ENCODE data around the gene SPTBN1. TPM values are rescaled to one million over a fixed set of nuclear protein-coding genes. Genes with fewer than 3 reads are reported as not detected.

SPTBN1 gene
- total RNA-seq, 1 donor from 2014 or later, result 217 TPM

- H3K27me3 Mint-ChIP-seq (ENCODE audit: low read depth), result no peaks in the 10 kb centered on the region
- H3K36me3 Mint-ChIP-seq (ENCODE audit: low read depth), result peaks cover 3% of the 10 kb centered on the region
- no peaks in the 10 kb centered on the region for H3K9me3 Mint-ChIP-seq
- TF ChIP-seq CTCF (conservative IDR thresholded peaks at IDR 0.05), result no peak
- H3K4me1 Mint-ChIP-seq, result peaks cover 21% of the 10 kb centered on the region
- H3K4me3 Mint-ChIP-seq, result no peak overlapping the region
- DNase-seq (ENCODE audit: low read depth, low spot score), result no peak
- peak overlapping the region; percentile 22 for H3K27ac Mint-ChIP-seq (ENCODE audit: unreplicated experiment)
Observed at GRCh38 chr2:54676656-54677055, 220.5 kb downstream of the SPTBN1 start.

- Mint-ChIP-seq H3K4me1 (peaks cover 12% of the 10 kb centered on the region), H3K36me3 (ENCODE audit: low read depth) (peaks cover 3% of the 10 kb centered on the region), H3K9me3 (no peaks in the 10 kb centered on the region), H3K4me3 (no peak overlapping the region), H3K27ac (ENCODE audit: unreplicated experiment) (no peak overlapping the region), H3K27me3 (ENCODE audit: low read depth) (no peaks in the 10 kb centered on the region)
- no peak for TF ChIP-seq CTCF (conservative IDR thresholded peaks at IDR 0.05)
- no peak for DNase-seq (ENCODE audit: low read depth, low spot score)
Observed at GRCh38 chr2:54677476-54678265, 221.5 kb downstream of the SPTBN1 start.

- Mint-ChIP-seq H3K4me3 (no peak overlapping the region), H3K27ac (ENCODE audit: unreplicated experiment) (peak overlapping the region; percentile 3), H3K36me3 (ENCODE audit: low read depth) (peaks cover 3% of the 10 kb centered on the region), H3K27me3 (ENCODE audit: low read depth) (no peaks in the 10 kb centered on the region), H3K9me3 (no peaks in the 10 kb centered on the region), H3K4me1 (peaks cover 3% of the 10 kb centered on the region)
- no peak for DNase-seq (ENCODE audit: low read depth, low spot score)
- no peak for TF ChIP-seq CTCF (conservative IDR thresholded peaks at IDR 0.05)
Observed at GRCh38 chr2:54678719-54679118, 222.6 kb downstream of the SPTBN1 start.

- Mint-ChIP-seq H3K27me3 (ENCODE audit: low read depth) (no peaks in the 10 kb centered on the region), H3K4me3 (no peak overlapping the region), H3K36me3 (ENCODE audit: low read depth) (no peaks in the 10 kb centered on the region), H3K4me1 (peaks cover 3% of the 10 kb centered on the region), H3K9me3 (no peaks in the 10 kb centered on the region), H3K27ac (ENCODE audit: unreplicated experiment) (no peak overlapping the region)
- DNase-seq (ENCODE audit: low read depth, low spot score), result no peak
- no peak for TF ChIP-seq CTCF (conservative IDR thresholded peaks at IDR 0.05)
Observed at GRCh38 chr2:54680397-54681041, 224.4 kb downstream of the SPTBN1 start.

- DNase-seq (ENCODE audit: low read depth, low spot score), result no peak
- no peak overlapping the region for H3K4me3 Mint-ChIP-seq
- no peaks in the 10 kb centered on the region for H3K9me3 Mint-ChIP-seq
- no peaks in the 10 kb centered on the region for H3K36me3 Mint-ChIP-seq (ENCODE audit: low read depth)
- H3K27me3 Mint-ChIP-seq (ENCODE audit: low read depth), result no peaks in the 10 kb centered on the region
- no peak overlapping the region for H3K27ac Mint-ChIP-seq (ENCODE audit: unreplicated experiment)
- no peaks in the 10 kb centered on the region for H3K4me1 Mint-ChIP-seq
- TF ChIP-seq CTCF (conservative IDR thresholded peaks at IDR 0.05), result no peak
Observed at GRCh38 chr2:54681416-54681815, 225.3 kb downstream of the SPTBN1 start.
